Parathyroid adenoma (tissue), 2 donors: ENCODE results near the gene ZSWIM3.

Experiments
- H2AFZ ChIP-seq: fragments of 300-600 bp; sonication (generic); one replicate; pipeline ENCODE4 v1.7.0; 2017; ENCODE audit warnings: antibody characterized with exemption, mild to moderate bottlenecking
- H3K27ac ChIP-seq: fragments of 300-600 bp; sonication (generic); one replicate; pipeline ENCODE4 v1.7.0; 2017
- H3K27me3 ChIP-seq: fragments of 300-600 bp; sonication (generic); one replicate; pipeline ENCODE4 v1.7.0; 2017; ENCODE audit warnings: low read length; ENCODE audit not compliant: control insufficient read depth, insufficient read depth
- H3K36me3 ChIP-seq: fragments of 300-600 bp; sonication (generic); one replicate; pipeline ENCODE4 v1.7.0; 2017; ENCODE audit warnings: low read length; ENCODE audit not compliant: control insufficient read depth, insufficient read depth
- H3K4me1 ChIP-seq: fragments of 300-600 bp; sonication (generic); one replicate; pipeline ENCODE4 v1.7.0; 2017; ENCODE audit warnings: control low read depth
- H3K4me2 ChIP-seq: fragments of 300-600 bp; sonication (generic); one replicate; pipeline ENCODE4 v1.7.0; 2017; ENCODE audit warnings: low read length
- H3K4me3 ChIP-seq: fragments of 300-600 bp; sonication (generic); one replicate; pipeline ENCODE4 v1.7.0; 2017; ENCODE audit warnings: low read depth, low read length
- H3K79me2 ChIP-seq: fragments of 300-600 bp; sonication (generic); one replicate; pipeline ENCODE4 v1.7.0; 2017; ENCODE audit warnings: control low read depth
- H3K9ac ChIP-seq: fragments of 300-600 bp; sonication (generic); one replicate; pipeline ENCODE4 v1.7.0; 2017; ENCODE audit warnings: mild to moderate bottlenecking
- H3K9me3 ChIP-seq: fragments of 300-600 bp; sonication (generic); one replicate; pipeline ENCODE4 v1.7.0; 2017; ENCODE audit warnings: low read length; ENCODE audit not compliant: control insufficient read depth
- CTCF ChIP-seq: fragments of 300-600 bp; sonication (generic); IDR thresholded peaks from one replicate; pipeline ENCODE4 v1.7.0; 2017; ENCODE audit warnings: antibody characterized with exemption, mild to moderate bottlenecking
- donor health status: primary hyperparathyroidism.

ZSWIM3 gene

GRCh38 chr20:45911486-45912343 lies 54.3 kb downstream of the ZSWIM3 start, which contains the start of gene PLTP:
PLTP (minus strand) TSS chr20:45912155; CDS start chr20:45911452, 703 bp downstream.
- H3K9ac ChIP-seq, result peak within 1 kb of the TSS; percentile 22
- peaks cover 8% of the 10 kb centered on the region for H3K4me1 ChIP-seq
- H3K9me3 ChIP-seq, result no peaks in the 10 kb centered on the region
- peak within 1 kb of the TSS; percentile 31 for H3K4me3 ChIP-seq
- H3K27me3 ChIP-seq, result no peaks in the 10 kb centered on the region
- peak within 1 kb of the TSS; percentile 29 for H3K27ac ChIP-seq
- peak within 1 kb of the TSS; percentile 94 for H2AFZ ChIP-seq
- H3K4me2 ChIP-seq, result peak within 1 kb of the TSS; percentile 32
- no peaks in the 10 kb centered on the region for H3K36me3 ChIP-seq
- no peak for TF ChIP-seq CTCF
- H3K79me2 ChIP-seq, result no peaks in the 10 kb centered on the region

- Histone ChIP-seq H3K36me3 (no peaks in the 10 kb centered on the region), H2AFZ (peak overlapping the region; percentile 94), H3K4me3 (no peak overlapping the region), H3K9me3 (no peaks in the 10 kb centered on the region), H3K4me1 (peaks cover 8% of the 10 kb centered on the region), H3K27ac (no peak overlapping the region), H3K4me2 (peak overlapping the region; percentile 32), H3K9ac (peak overlapping the region; percentile 22), H3K79me2 (no peaks in the 10 kb centered on the region), H3K27me3 (no peaks in the 10 kb centered on the region)
- TF ChIP-seq CTCF, result no peak
Measured at GRCh38 chr20:45912344-45912682, 54.9 kb downstream of the ZSWIM3 start.

GRCh38 chr20:45913116-45913515 lies 55.7 kb downstream of the ZSWIM3 start:
- no peak for TF ChIP-seq CTCF
- no peaks in the 10 kb centered on the region for H3K36me3 ChIP-seq
- no peak overlapping the region for H3K9ac ChIP-seq
- H3K4me2 ChIP-seq, result no peak overlapping the region
- no peaks in the 10 kb centered on the region for H3K79me2 ChIP-seq
- H3K4me1 ChIP-seq, result peaks cover 8% of the 10 kb centered on the region
- no peak overlapping the region for H3K27ac ChIP-seq
- no peak overlapping the region for H3K4me3 ChIP-seq
- H2AFZ ChIP-seq, result no peak overlapping the region
- no peaks in the 10 kb centered on the region for H3K9me3 ChIP-seq
- no peaks in the 10 kb centered on the region for H3K27me3 ChIP-seq

- Histone ChIP-seq H3K9ac (no peak overlapping the region), H3K4me2 (no peak overlapping the region), H3K36me3 (no peaks in the 10 kb centered on the region), H3K4me3 (no peak overlapping the region), H3K79me2 (no peaks in the 10 kb centered on the region), H3K27me3 (no peaks in the 10 kb centered on the region), H3K27ac (peak overlapping the region; percentile 3), H3K4me1 (no peaks in the 10 kb centered on the region), H2AFZ (no peak overlapping the region), H3K9me3 (no peaks in the 10 kb centered on the region)
- no peak for TF ChIP-seq CTCF
Measured at GRCh38 chr20:45917790-45918141, 60.4 kb downstream of the ZSWIM3 start.

GRCh38 chr20:45918182-45918737 lies 60.8 kb downstream of the ZSWIM3 start:
- Histone ChIP-seq H3K79me2 (no peaks in the 10 kb centered on the region), H3K9me3 (no peaks in the 10 kb centered on the region), H3K4me2 (no peak overlapping the region), H3K4me3 (no peak overlapping the region), H3K27ac (peak overlapping the region; percentile 3), H3K36me3 (no peaks in the 10 kb centered on the region), H3K27me3 (no peaks in the 10 kb centered on the region), H2AFZ (no peak overlapping the region), H3K9ac (no peak overlapping the region), H3K4me1 (no peaks in the 10 kb centered on the region)
- TF ChIP-seq CTCF, result no peak
